Activated CD4-positive, alpha-beta T cell treated with anti-CD3 and anti-CD28 coated beads, Interleukin-2, amount 10 ng/mL, durations not matched to agents 7 days and 5 days (primary cell): Measurements from ENCODE around the gene GNA14. TPM values are rescaled to one million over a fixed set of nuclear protein-coding genes. Genes with fewer than 3 reads are reported as not detected.
A peak's percentile ranks its signal among the peaks of the same experiment; 100 is the strongest.

Experiments used
- CTCF ChIA-PET: fragments of 350-600 bp; sonication (Branson Sonifier 250); formaldehyde crosslinking; loops from one replicate; lab custom pipeline; 2021; ENCODE audit warnings: antibody characterized with exemption; lab: Charles Lee
- POLR2A ChIA-PET: fragments of 350-600 bp; sonication (Branson Sonifier 250); formaldehyde crosslinking; loops from one replicate; lab custom pipeline; 2021; ENCODE audit warnings: antibody characterized with exemption; lab: Charles Lee
- DNase-seq: peaks from one replicate; pipeline ENCODE4 v3.0.0-alpha.2; 2020
- H3K27ac Mint-ChIP-seq: one replicate; pipeline ENCODE4 v1.8.0; 2021; ENCODE audit warnings: mild to moderate bottlenecking, moderate library complexity, mixed read lengths
- H3K27me3 Mint-ChIP-seq: one replicate; pipeline ENCODE4 v1.8.0; 2021; ENCODE audit warnings: mixed read lengths
- H3K36me3 Mint-ChIP-seq: one replicate; pipeline ENCODE4 v1.8.0; 2021; ENCODE audit warnings: low read depth, mixed read lengths
- H3K4me1 Mint-ChIP-seq: one replicate; pipeline ENCODE4 v1.8.0; 2021; ENCODE audit warnings: mixed read lengths
- H3K4me3 Mint-ChIP-seq: one replicate; pipeline ENCODE4 v1.8.0; 2021; ENCODE audit warnings: mild to moderate bottlenecking, moderate library complexity, mixed read lengths
- H3K9me3 Mint-ChIP-seq: one replicate; pipeline ENCODE4 v1.8.0; 2021; ENCODE audit warnings: mixed read lengths
- total RNA-seq, 2 experiments: library from RNA; stranded (reverse); gene quantifications; one replicate each; pipeline ENCODE4 v1.2.3, GENCODE V29; 2021

The GNA14 gene
- total RNA-seq, 2 experiments from 2014 or later = not detected

- H3K4me1 Mint-ChIP-seq = no peaks in the 10 kb centered on the region
Measured at GRCh38 chr9:77616191-77616590, 31.9 kb downstream of the GNA14 start.

GRCh38 chr9:77614645-77615044 is 33.5 kb downstream of the GNA14 start:
- no peaks in the 10 kb centered on the region for H3K36me3 Mint-ChIP-seq
- H3K4me3 Mint-ChIP-seq = no peak overlapping the region
- no peaks in the 10 kb centered on the region for H3K4me1 Mint-ChIP-seq
- H3K9me3 Mint-ChIP-seq = no peaks in the 10 kb centered on the region
- H3K27ac Mint-ChIP-seq = no peak overlapping the region
- peaks cover 5% of the 10 kb centered on the region for H3K27me3 Mint-ChIP-seq
- POLR2A ChIA-PET = no interaction called here
- DNase-seq = no peak
- CTCF ChIA-PET = no interaction called here

More at GRCh38 chr9:77616191-77616590, 31.9 kb downstream of the GNA14 start:
- POLR2A ChIA-PET = no interaction called here
- CTCF ChIA-PET = no interaction called here
- Mint-ChIP-seq H3K4me3 (no peak overlapping the region), H3K27ac (no peak overlapping the region), H3K9me3 (no peaks in the 10 kb centered on the region), H3K27me3 (peaks cover 5% of the 10 kb centered on the region), H3K36me3 (no peaks in the 10 kb centered on the region)
- no peak for DNase-seq

GRCh38 chr9:77606526-77606925 is 41.6 kb downstream of the GNA14 start:
- ChIA-PET POLR2A (no interaction called here), CTCF (no interaction called here)
- H3K9me3 Mint-ChIP-seq = no peaks in the 10 kb centered on the region
- H3K27ac Mint-ChIP-seq = no peak overlapping the region
- no peaks in the 10 kb centered on the region for H3K36me3 Mint-ChIP-seq
- no peak for DNase-seq
- peaks cover 8% of the 10 kb centered on the region for H3K27me3 Mint-ChIP-seq
- no peak overlapping the region for H3K4me3 Mint-ChIP-seq
- no peaks in the 10 kb centered on the region for H3K4me1 Mint-ChIP-seq

GRCh38 chr9:77605449-77606220 is 42.5 kb downstream of the GNA14 start:
- no peak overlapping the region for H3K4me3 Mint-ChIP-seq
- no peak for DNase-seq
- no peaks in the 10 kb centered on the region for H3K9me3 Mint-ChIP-seq
- H3K27ac Mint-ChIP-seq = no peak overlapping the region
- H3K27me3 Mint-ChIP-seq = peaks cover 8% of the 10 kb centered on the region
- ChIA-PET CTCF (no interaction called here), POLR2A (no interaction called here)
- H3K4me1 Mint-ChIP-seq = no peaks in the 10 kb centered on the region
- H3K36me3 Mint-ChIP-seq = no peaks in the 10 kb centered on the region

GRCh38 chr9:77604316-77604715 is 43.8 kb downstream of the GNA14 start:
- ChIA-PET CTCF (no interaction called here), POLR2A (interaction anchor here (0.6 kb wide), 1 partner anchor 17 kb away, joined by 3 read pairs; no protein-coding TSS in a partner anchor)
- no peak overlapping the region for H3K27ac Mint-ChIP-seq

GRCh38 chr9:77602852-77603251 is 45.3 kb downstream of the GNA14 start:
- Mint-ChIP-seq H3K36me3 (no peaks in the 10 kb centered on the region), H3K27me3 (no peaks in the 10 kb centered on the region), H3K9me3 (no peaks in the 10 kb centered on the region), H3K4me3 (no peak overlapping the region), H3K4me1 (no peaks in the 10 kb centered on the region), H3K27ac (no peak overlapping the region)
- ChIA-PET POLR2A (no interaction called here), CTCF (no interaction called here)
- DNase-seq = no peak

More at GRCh38 chr9:77604316-77604715, 43.8 kb downstream of the GNA14 start:
- Mint-ChIP-seq H3K36me3 (no peaks in the 10 kb centered on the region), H3K4me1 (no peaks in the 10 kb centered on the region), H3K4me3 (no peak overlapping the region), H3K9me3 (no peaks in the 10 kb centered on the region), H3K27me3 (peaks cover 7% of the 10 kb centered on the region)
- no peak for DNase-seq

- ChIA-PET POLR2A (no interaction called here), CTCF (no interaction called here)
- no peak overlapping the region for H3K27ac Mint-ChIP-seq
- H3K4me1 Mint-ChIP-seq = no peaks in the 10 kb centered on the region
- no peaks in the 10 kb centered on the region for H3K27me3 Mint-ChIP-seq
- no peak overlapping the region for H3K4me3 Mint-ChIP-seq
- H3K9me3 Mint-ChIP-seq = no peaks in the 10 kb centered on the region
- no peaks in the 10 kb centered on the region for H3K36me3 Mint-ChIP-seq
- no peak for DNase-seq
Measured at GRCh38 chr9:77601476-77602099, 46.5 kb downstream of the GNA14 start.

- H3K27ac Mint-ChIP-seq = no peak overlapping the region
- peaks cover under 1% of the 10 kb centered on the region for H3K4me1 Mint-ChIP-seq
- no peaks in the 10 kb centered on the region for H3K9me3 Mint-ChIP-seq
- no peak for DNase-seq
- POLR2A ChIA-PET = no interaction called here
- H3K36me3 Mint-ChIP-seq = no peaks in the 10 kb centered on the region
- CTCF ChIA-PET = no interaction called here
- no peak overlapping the region for H3K4me3 Mint-ChIP-seq
- no peaks in the 10 kb centered on the region for H3K27me3 Mint-ChIP-seq
Measured at GRCh38 chr9:77600810-77601209, 47.3 kb downstream of the GNA14 start.

GRCh38 chr9:77599492-77599891 is 48.6 kb downstream of the GNA14 start:
- no peak overlapping the region for H3K4me3 Mint-ChIP-seq
- no peak for DNase-seq
- CTCF ChIA-PET = no interaction called here
- H3K9me3 Mint-ChIP-seq = no peaks in the 10 kb centered on the region
- POLR2A ChIA-PET = no interaction called here
- H3K27me3 Mint-ChIP-seq = no peaks in the 10 kb centered on the region
- peaks cover 11% of the 10 kb centered on the region for H3K4me1 Mint-ChIP-seq
- no peak overlapping the region for H3K27ac Mint-ChIP-seq
- H3K36me3 Mint-ChIP-seq = no peaks in the 10 kb centered on the region

- DNase-seq = no peak
- CTCF ChIA-PET = no interaction called here
- Mint-ChIP-seq H3K9me3 (no peaks in the 10 kb centered on the region), H3K27me3 (no peaks in the 10 kb centered on the region), H3K4me1 (peaks cover 11% of the 10 kb centered on the region), H3K27ac (no peak overlapping the region), H3K4me3 (no peak overlapping the region), H3K36me3 (no peaks in the 10 kb centered on the region)
- POLR2A ChIA-PET = no interaction called here
Measured at GRCh38 chr9:77598991-77599390, 49.1 kb downstream of the GNA14 start.

- Mint-ChIP-seq H3K36me3 (no peaks in the 10 kb centered on the region), H3K9me3 (no peaks in the 10 kb centered on the region), H3K27ac (no peak overlapping the region), H3K4me1 (peaks cover 11% of the 10 kb centered on the region), H3K27me3 (no peaks in the 10 kb centered on the region), H3K4me3 (no peak overlapping the region)
- no peak for DNase-seq
- POLR2A ChIA-PET = no interaction called here
- CTCF ChIA-PET = no interaction called here
Measured at GRCh38 chr9:77598524-77598923, 49.6 kb downstream of the GNA14 start.

- H3K36me3 Mint-ChIP-seq = no peaks in the 10 kb centered on the region
- peaks cover 11% of the 10 kb centered on the region for H3K4me1 Mint-ChIP-seq
- H3K9me3 Mint-ChIP-seq = no peaks in the 10 kb centered on the region
- no peak for DNase-seq
- ChIA-PET CTCF (no interaction called here), POLR2A (no interaction called here)
- H3K27ac Mint-ChIP-seq = no peak overlapping the region
- H3K4me3 Mint-ChIP-seq = no peak overlapping the region
- H3K27me3 Mint-ChIP-seq = no peaks in the 10 kb centered on the region
Measured at GRCh38 chr9:77597057-77597456, 51.1 kb downstream of the GNA14 start.

GRCh38 chr9:77595426-77596095 is 52.6 kb downstream of the GNA14 start:
- ChIA-PET POLR2A (no interaction called here), CTCF (no interaction called here)
- H3K27ac Mint-ChIP-seq = no peak overlapping the region
- no peak overlapping the region for H3K4me3 Mint-ChIP-seq
- no peaks in the 10 kb centered on the region for H3K27me3 Mint-ChIP-seq
- H3K36me3 Mint-ChIP-seq = no peaks in the 10 kb centered on the region
- peaks cover 11% of the 10 kb centered on the region for H3K4me1 Mint-ChIP-seq
- peak; percentile 6 for DNase-seq
- H3K9me3 Mint-ChIP-seq = no peaks in the 10 kb centered on the region
